Body of pancreas (tissue), 4 donors: ENCODE results near the gene SFN.

ENCODE experiments used
- CTCF ChIP-seq, 7 experiments: fragments of 450-650 bp in 4 of 7; fragments of 200-600 bp in 3 of 7; sonication (generic) in 3 of 7; IDR thresholded peaks; one replicate each; pipeline ENCODE4 v1.5.1; 2016 to 2019; ENCODE audit warnings: antibody characterized with exemption in 7 of 7
- POLR2A ChIP-seq, 3 donors: fragments of 450-650 bp; IDR thresholded peaks; one replicate each; pipeline ENCODE4 v1.6.1; 2016; ENCODE audit warnings: antibody characterized with exemption in 3 of 3, mild to moderate bottlenecking in 2 of 3

GRCh38 chr1:26839339-26839722 lies 23.6 kb upstream of the SFN start:
- no peak for TF ChIP-seq CTCF (IDR thresholded peaks at IDR 0.05)
- TF ChIP-seq POLR2A (IDR thresholded peaks at IDR 0.05), result no peak
